Keratinocyte (primary cell): ENCODE data around the gene EVI5. TPM values are rescaled to one million over a fixed set of nuclear protein-coding genes. Genes with fewer than 3 reads are reported as not detected.
"Not testable (repeated sequence)": the region's sequence is repeated elsewhere in the genome, so short reads cannot be mapped to it uniquely, and the experiment has no call there.

Experiments
- DNase-seq: peaks from one replicate; pipeline ENCODE4 v3.0.0-alpha.2; 2011; ENCODE audit warnings: low read depth, missing footprints, low spot score
- FAIRE-seq: peaks from 2 replicates; lab custom pipeline; 2011; peaks lifted over from hg19 to GRCh38; lab: Jason Lieb, UNC
- H2AFZ ChIP-seq: 2 replicates; pipeline ENCODE4 v1.6.0; 2012; ENCODE audit warnings: low read length, control low read depth, inconsistent platforms; ENCODE audit not compliant: control insufficient read depth
- H3K27ac ChIP-seq: 2 replicates; pipeline ENCODE4 v1.5.1; 2011; ENCODE audit warnings: low read length; ENCODE audit not compliant: control insufficient read depth, insufficient read depth
- H3K27me3 ChIP-seq: 3 replicates; pipeline ENCODE4 v1.6.0; 2011; ENCODE audit warnings: low read length; ENCODE audit not compliant: control insufficient read depth, insufficient read depth; ENCODE audit errors: extremely low read depth
- H3K36me3 ChIP-seq, 2 experiments: 2 replicates in 1 of 2; 3 replicates in 1 of 2; pipeline ENCODE4 v1.5.1; 2011; ENCODE audit warnings: low read length in 2 of 2, mild to moderate bottlenecking in 1 of 2; ENCODE audit not compliant: control insufficient read depth in 2 of 2, insufficient read depth in 2 of 2; ENCODE audit errors: extremely low read depth in 1 of 2
- H3K4me1 ChIP-seq: 3 replicates; pipeline ENCODE4 v1.5.1; 2011; ENCODE audit warnings: low read length; ENCODE audit not compliant: control insufficient read depth, insufficient read depth; ENCODE audit errors: extremely low read depth
- H3K4me2 ChIP-seq: 3 replicates; pipeline ENCODE4 v1.6.0; 2011; ENCODE audit warnings: low read depth, low read length; ENCODE audit not compliant: control insufficient read depth, insufficient read depth; ENCODE audit errors: extremely low read depth
- H3K4me3 ChIP-seq, 3 experiments: fragments of 200-600 bp in 1 of 3; sonication (generic) in 1 of 3; 2 replicates in 2 of 3; 3 replicates in 1 of 3; pipeline ENCODE4 v1.5.1; 2011 to 2016; ENCODE audit warnings: low read length in 3 of 3, mild to moderate bottlenecking in 3 of 3, control low read depth in 2 of 3, inconsistent platforms in 1 of 3, low read depth in 1 of 3, mixed read lengths in 1 of 3, mixed run types in 1 of 3, moderate library complexity in 1 of 3; ENCODE audit not compliant: control insufficient read depth in 2 of 3, insufficient read depth in 2 of 3; ENCODE audit errors: extremely low read depth in 1 of 3
- H3K79me2 ChIP-seq: 2 replicates; pipeline ENCODE4 v1.6.0; 2012; ENCODE audit warnings: low read length; ENCODE audit not compliant: control insufficient read depth, insufficient read depth
- H3K9ac ChIP-seq: 3 replicates; pipeline ENCODE4 v1.6.0; 2011; ENCODE audit warnings: low read length; ENCODE audit not compliant: control insufficient read depth, insufficient read depth; ENCODE audit errors: extremely low read depth
- H3K9me1 ChIP-seq: 3 replicates; pipeline ENCODE4 v1.6.0; 2011; ENCODE audit warnings: low read length; ENCODE audit not compliant: control insufficient read depth, insufficient read depth; ENCODE audit errors: extremely low read depth
- H3K9me3 ChIP-seq: 2 replicates; pipeline ENCODE4 v1.5.1; 2012; ENCODE audit warnings: low read depth, low read length; ENCODE audit not compliant: control insufficient read depth
- H4K20me1 ChIP-seq: 3 replicates; pipeline ENCODE4 v1.6.0; 2011; ENCODE audit warnings: low read length; ENCODE audit not compliant: control insufficient read depth, insufficient read depth; ENCODE audit errors: extremely low read depth
- EZH2 ChIP-seq: IDR thresholded peaks from one replicate; pipeline ENCODE4 v1.6.1; 2012; ENCODE audit warnings: inconsistent platforms, mild to moderate bottlenecking, low read length, moderate library complexity
- dilution Hi-C: fragments of 300-500 bp; cut with MboI; formaldehyde crosslinking; loops from one replicate; pipeline ENCODE4 v1.7.0; 2020; ENCODE audit warnings: low sequenced_read_pairs; ENCODE audit not compliant: extremely low pct_ligation_motif_present
- polyA plus RNA-seq, 5 experiments: library from polyadenylated mRNA; depleted of rRNA in 3 of 5; stranded (reverse) in 3 of 5; stranded (forward) in 1 of 5; unstranded in 1 of 5; fragments of >200 nt; gene quantifications; 1 replicate in 1 of 5; 2 replicates in 3 of 5; 3 replicates in 1 of 5; pipeline versions ENCODE4 v1.2.1 to v1.2.3, GENCODE V29; 2011 to 2012; ENCODE audit warnings: missing spikeins in 2 of 5, low read depth in 1 of 5, low replicate concordance in 1 of 5
- TF ChIP-seq, protein P1 (sequence below), 3 experiments: IDR thresholded peaks in 1 of 3; conservative IDR thresholded peaks in 1 of 3; optimal IDR thresholded peaks in 1 of 3; 2 replicates in 2 of 3; 3 replicates in 1 of 3; pipeline versions ENCODE3 to v1.5.1; 2011; ENCODE audit warnings: low read length in 3 of 3, mild to moderate bottlenecking in 3 of 3, moderate library complexity in 2 of 3, control low read depth in 1 of 3, inconsistent platforms in 1 of 3; ENCODE audit not compliant: insufficient read depth in 2 of 3; ENCODE audit errors: extremely low read depth in 1 of 3

Gene EVI5
- polyA plus RNA-seq, 1 donor (not counting 4 experiments of a cell fraction or from before 2014, with no cell fraction given) = 23.2 TPM

DNA sequence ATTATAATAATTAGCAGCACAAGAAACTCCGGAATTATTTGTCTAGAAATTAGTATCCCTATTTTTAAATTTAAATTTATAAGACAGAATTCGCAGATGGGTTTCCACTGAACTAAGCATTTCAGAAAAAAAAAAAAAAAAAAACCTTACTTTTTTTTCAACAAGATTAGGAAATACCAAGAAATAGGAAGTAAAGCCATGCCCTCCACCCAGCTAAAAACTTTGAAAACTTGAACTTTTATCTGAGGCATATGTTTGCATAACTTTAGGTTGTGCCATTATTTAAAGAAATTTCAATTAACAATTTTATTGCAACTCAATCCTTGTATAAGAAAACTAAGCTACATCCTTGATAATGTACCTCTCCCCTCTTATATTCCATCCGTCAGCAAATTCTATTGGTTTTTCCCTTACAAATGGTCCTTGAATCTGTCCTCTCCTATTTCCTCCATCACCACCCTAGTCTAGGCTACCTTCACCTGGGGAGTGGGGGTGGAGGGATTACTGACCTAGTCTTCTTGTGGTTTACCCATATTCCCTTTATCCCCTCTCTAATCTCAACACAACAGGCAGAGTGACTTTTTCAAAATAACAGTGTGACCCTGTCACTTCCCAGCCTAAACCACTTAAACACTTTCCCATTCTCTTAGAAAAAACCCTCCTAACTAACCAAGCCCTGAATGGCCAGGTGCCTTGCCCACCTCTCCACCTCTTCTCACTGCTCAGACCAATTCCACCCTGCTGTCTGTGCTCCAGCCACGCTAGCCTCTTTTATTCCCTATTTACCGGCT is 1.4 kb upstream of the EVI5 start:
- Histone ChIP-seq H3K36me3 (no peaks in the 10 kb centered on the region), H3K4me3 (no peak overlapping the region), H3K9ac (no peak overlapping the region), H3K4me1 (peaks cover 8% of the 10 kb centered on the region), H3K27me3 (no peaks in the 10 kb centered on the region), H3K4me2 (peak overlapping the region; percentile 50), H3K9me1 (peaks cover 2% of the 10 kb centered on the region), H4K20me1 (no peaks in the 10 kb centered on the region), H3K79me2 (peaks cover 21% of the 10 kb centered on the region), H3K27ac (no peak overlapping the region), H2AFZ (no peak overlapping the region), H3K9me3 (no peaks in the 10 kb centered on the region)
- FAIRE-seq (no peak), DNase-seq (no peak)
- TF ChIP-seq EZH2 = no peak
- TF ChIP-seq, protein P1, sequence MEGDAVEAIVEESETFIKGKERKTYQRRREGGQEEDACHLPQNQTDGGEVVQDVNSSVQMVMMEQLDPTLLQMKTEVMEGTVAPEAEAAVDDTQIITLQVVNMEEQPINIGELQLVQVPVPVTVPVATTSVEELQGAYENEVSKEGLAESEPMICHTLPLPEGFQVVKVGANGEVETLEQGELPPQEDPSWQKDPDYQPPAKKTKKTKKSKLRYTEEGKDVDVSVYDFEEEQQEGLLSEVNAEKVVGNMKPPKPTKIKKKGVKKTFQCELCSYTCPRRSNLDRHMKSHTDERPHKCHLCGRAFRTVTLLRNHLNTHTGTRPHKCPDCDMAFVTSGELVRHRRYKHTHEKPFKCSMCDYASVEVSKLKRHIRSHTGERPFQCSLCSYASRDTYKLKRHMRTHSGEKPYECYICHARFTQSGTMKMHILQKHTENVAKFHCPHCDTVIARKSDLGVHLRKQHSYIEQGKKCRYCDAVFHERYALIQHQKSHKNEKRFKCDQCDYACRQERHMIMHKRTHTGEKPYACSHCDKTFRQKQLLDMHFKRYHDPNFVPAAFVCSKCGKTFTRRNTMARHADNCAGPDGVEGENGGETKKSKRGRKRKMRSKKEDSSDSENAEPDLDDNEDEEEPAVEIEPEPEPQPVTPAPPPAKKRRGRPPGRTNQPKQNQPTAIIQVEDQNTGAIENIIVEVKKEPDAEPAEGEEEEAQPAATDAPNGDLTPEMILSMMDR (optimal IDR thresholded peaks at IDR 0.05 in 1 of 3, IDR thresholded peaks at IDR 0.05 in 1 of 3, conservative IDR thresholded peaks at IDR 0.05 in 1 of 3; ENCODE audit: extremely low read depth in 1 of 3, insufficient read depth in 2 of 3, low read length in 3 of 3) = no peak
- dilution Hi-C loops = no loop called here

DNA sequence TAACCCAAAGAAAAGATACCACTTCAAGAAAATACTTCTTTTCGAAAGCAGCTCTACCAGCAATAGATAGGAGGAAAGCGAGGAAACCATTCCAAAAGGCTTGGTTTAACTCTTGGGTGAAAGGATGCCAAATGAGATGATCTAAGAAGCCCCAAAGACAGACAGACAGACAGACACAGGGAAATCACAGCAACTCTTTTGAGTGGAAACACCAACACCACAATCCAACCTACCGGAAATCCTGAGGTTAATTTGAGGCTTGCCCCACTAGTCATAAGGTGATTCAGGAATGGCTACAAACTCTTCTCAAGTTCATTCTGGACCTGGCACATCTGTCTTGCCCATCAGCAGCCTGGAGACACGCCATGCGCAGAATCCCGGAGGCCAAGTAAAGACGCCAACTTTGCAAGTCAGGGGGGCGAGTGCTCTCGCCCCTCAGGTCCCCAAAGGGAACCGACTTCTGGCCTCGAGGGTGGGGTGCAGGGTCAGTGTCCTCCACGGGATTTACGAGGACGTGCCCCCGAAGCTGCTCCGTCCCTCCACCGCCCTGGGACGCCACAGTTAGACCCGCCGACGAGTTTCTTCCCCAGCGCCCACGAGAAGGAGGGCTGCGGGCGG is 778 bp downstream of the EVI5 start:
- peak; percentile 91 for FAIRE-seq
- no peak for DNase-seq
- dilution Hi-C loops = no loop called here
- peak overlapping the region; percentile 85 for H3K27ac ChIP-seq
- H2AFZ ChIP-seq = peak overlapping the region; percentile 4
- peak overlapping the region; percentile 92 for H3K9ac ChIP-seq
- no peaks in the 10 kb centered on the region for H3K27me3 ChIP-seq
- peaks cover 0 to 2% of the 10 kb centered on the region in 2 experiments for H3K36me3 ChIP-seq
- no peak for TF ChIP-seq EZH2
- TF ChIP-seq, protein P1 (optimal IDR thresholded peaks at IDR 0.05 in 1 of 3, IDR thresholded peaks at IDR 0.05 in 1 of 3, conservative IDR thresholded peaks at IDR 0.05 in 1 of 3; ENCODE audit: extremely low read depth in 1 of 3, insufficient read depth in 2 of 3, low read length in 3 of 3) = no peak
- peaks cover 2% of the 10 kb centered on the region for H3K9me1 ChIP-seq
- peaks cover 8% of the 10 kb centered on the region for H3K4me1 ChIP-seq
- peak overlapping the region; percentile 53 for H3K4me2 ChIP-seq
- peaks cover 41% of the 10 kb centered on the region for H3K79me2 ChIP-seq
- H3K9me3 ChIP-seq = no peaks in the 10 kb centered on the region
- H4K20me1 ChIP-seq = no peaks in the 10 kb centered on the region
- peak overlapping the region; percentile 54 to 85 (median 76) for H3K4me3 ChIP-seq

DNA sequence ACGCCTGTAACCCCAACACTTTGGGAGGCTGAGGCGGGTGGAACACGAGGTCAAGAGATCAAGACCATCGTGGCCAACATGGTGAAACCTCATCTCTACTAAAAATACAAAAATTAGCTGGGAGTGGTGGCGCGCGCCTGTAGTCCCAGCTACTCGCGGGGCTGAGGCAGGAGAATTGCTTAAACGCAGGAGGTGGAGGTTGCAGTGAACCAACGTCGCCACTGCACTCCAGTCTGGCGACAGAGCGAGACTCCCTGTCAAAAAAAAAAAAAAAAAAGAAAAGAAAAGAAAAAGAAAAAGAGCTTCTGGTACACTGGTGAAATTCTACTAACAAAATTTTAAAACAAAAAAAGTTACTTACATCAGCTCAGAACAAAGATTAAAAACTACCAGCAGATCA is 1.4 kb downstream of the EVI5 start:
- dilution Hi-C loops, H3K9me1 ChIP-seq, H4K20me1 ChIP-seq, H3K27me3 ChIP-seq, H3K36me3 ChIP-seq, H3K4me1 ChIP-seq, H2AFZ ChIP-seq, DNase-seq, H3K9me3 ChIP-seq, FAIRE-seq: not testable (repeated sequence)
- peak overlapping the region; percentile 53 for H3K4me2 ChIP-seq
- peaks cover 47% of the 10 kb centered on the region for H3K79me2 ChIP-seq
- peak overlapping the region; percentile 92 for H3K9ac ChIP-seq
- H3K27ac ChIP-seq = peak overlapping the region; percentile 85
- H3K4me3 ChIP-seq = peak overlapping the region; percentile 54 to 85 (median 76)
